Astrocyte (in vitro differentiated cells and primary cell): ENCODE data around the gene FN1.

ENCODE experiments used
- CTCF ChIP-seq: IDR thresholded peaks from 2 replicates; pipeline ENCODE4 v1.5.1; 2011; ENCODE audit warnings: low read depth, mild to moderate bottlenecking, inconsistent platforms, low read length, moderate library complexity; ENCODE audit not compliant: insufficient read depth
- EZH2 ChIP-seq: IDR thresholded peaks from 2 replicates; pipeline ENCODE4 v1.6.1; 2012; ENCODE audit warnings: mild to moderate bottlenecking, low read length, inconsistent platforms; ENCODE audit not compliant: insufficient read depth

- TF ChIP-seq CTCF, result no peak
- TF ChIP-seq EZH2, result no peak
Observed at GRCh38 chr2:215427585-215427984, 8.3 kb downstream of the FN1 start.
